Measurements from ENCODE around the gene MAP1B. TPM values are rescaled to one million over a fixed set of nuclear protein-coding genes. Genes with fewer than 3 reads are reported as not detected.

The MAP1B gene
- total and polyA plus RNA-seq, 10 of the 15 experiments (the other 5 are each of a cell fraction or from before 2014, with no cell fraction given): 0.02 to 0.81 (median 0.06) TPM; not detected in 1

DNA sequence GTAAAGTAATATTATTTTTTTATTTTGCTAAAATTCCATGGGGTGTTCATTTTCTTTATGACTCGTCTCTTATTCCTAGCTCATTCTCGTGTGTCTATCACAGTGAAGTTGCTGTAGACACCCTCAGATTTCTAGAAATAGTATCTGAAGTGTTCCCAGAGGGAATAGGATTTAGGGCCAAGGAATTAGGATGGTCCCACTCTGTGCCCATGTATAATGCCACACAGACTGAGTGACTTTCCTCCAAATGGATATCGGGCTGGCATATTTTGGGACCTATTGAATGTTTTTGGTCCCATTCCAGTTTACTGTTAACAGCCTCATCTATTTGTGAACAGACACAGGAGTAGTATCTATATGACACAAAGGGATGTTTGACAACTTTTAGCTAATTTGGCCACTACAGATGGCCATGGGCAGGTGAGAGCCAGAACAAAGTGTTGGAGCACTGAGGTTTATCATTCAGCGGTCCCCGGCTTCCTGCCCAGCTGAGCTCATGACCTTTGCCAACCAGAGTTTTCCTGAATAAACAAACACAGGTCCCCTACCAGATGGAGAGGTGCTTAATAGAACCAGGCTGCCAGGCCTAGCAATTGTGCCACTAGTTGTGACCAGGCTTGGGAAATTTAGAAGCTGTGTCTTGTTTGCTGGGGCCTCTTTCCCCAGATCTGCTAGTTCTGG lies 46.9 kb downstream of the MAP1B start:
- ATAC-seq (no peak), DNase-seq (ENCODE audit: low read depth, low spot score) (no peak), FAIRE-seq (no peak)
- H3K4me1 ChIP-seq (ENCODE audit: control insufficient read depth, insufficient read depth, low read length): no peaks in the 10 kb centered on the region
- POLR2A ChIA-PET: no interaction called here
- intact Hi-C loops (cut with micrococcal nuclease; ENCODE audit: unreplicated experiment) (no loop called here), in situ Hi-C loops (cut with MboI) (no loop called here)
- BruUV-seq (replicated peaks): no TSS peak
- no peaks in the 10 kb centered on the region; a peak in 2 of 4 replicates for H3K27me3 ChIP-seq (replicated peaks in 1 of 2; ENCODE audit: control insufficient read depth in 2 of 2, insufficient read depth in 2 of 2, low read length in 1 of 2)
- H3K4me2 ChIP-seq (ENCODE audit: control insufficient read depth, insufficient read depth): no peak overlapping the region
- no peaks in the 10 kb centered on the region for H4K20me1 ChIP-seq (ENCODE audit: control insufficient read depth, insufficient read depth)
- no peaks in the 10 kb centered on the region for H3K79me2 ChIP-seq (ENCODE audit: control insufficient read depth, insufficient read depth, low read length)
- TF ChIP-seq ZNF384 (IDR thresholded peaks at IDR 0.05; ENCODE audit: borderline replicate concordance, low read depth, low read length) (no peak), RUNX3 (IDR thresholded peaks at IDR 0.05; ENCODE audit: low read length) (no peak), KLF5 (IDR thresholded peaks at IDR 0.05; ENCODE audit: partially characterized antibody) (no peak), PRDM15 (CRISPR knock-in tag; IDR thresholded peaks at IDR 0.05) (no peak), WRNIP1 (IDR thresholded peaks at IDR 0.05; ENCODE audit: borderline replicate concordance, low read depth, low read length) (no peak), CHD2 (IDR thresholded peaks at IDR 0.05; ENCODE audit: borderline replicate concordance, low read depth, low read length) (no peak), NR2C1 (IDR thresholded peaks at IDR 0.05) (no peak), RAD51 (IDR thresholded peaks at IDR 0.05) (no peak), STAT3 (IDR thresholded peaks at IDR 0.05; ENCODE audit: low read depth, low read length) (no peak)
- H3K9me3 ChIP-seq (replicated peaks; ENCODE audit: control insufficient read depth, insufficient read depth, low read length): no peaks in the 10 kb centered on the region
- H3K9ac ChIP-seq (ENCODE audit: control insufficient read depth, insufficient read depth, low read length): no peak overlapping the region
- H3K36me3 ChIP-seq (ENCODE audit: control insufficient read depth in 2 of 2, insufficient read depth in 2 of 2, low read length in 1 of 2): no peaks in the 10 kb centered on the region
- no peak overlapping the region for H2AFZ ChIP-seq (ENCODE audit: control insufficient read depth, low read depth, low read length)
- 72% methylated on average over 5 of the region's 5 CpGs for WGBS (ENCODE audit: insufficient coverage, insufficient replicate concordance, low lambda C conversion rate, missing lambda C conversion rate)
- CTCF ChIA-PET: interaction anchor here (0.7 kb wide), 1 partner anchor 39 kb away, joined by 3 read pairs; no protein-coding TSS in a partner anchor
- RAD21 ChIA-PET (ENCODE audit: unreplicated experiment): interaction anchor here (0.9 kb wide), 1 partner anchor 154 kb away, joined by 3 read pairs; no protein-coding TSS in a partner anchor
- SMC1A ChIA-PET (ENCODE audit: uncharacterized antibody, unreplicated experiment): interaction anchor here (1.4 kb wide), 1 partner anchor 154 kb away, joined by 3 read pairs; no protein-coding TSS in a partner anchor
- H3K4me3 ChIP-seq: no peak overlapping the region
- no peak overlapping the region for H3K27ac ChIP-seq (ENCODE audit: control insufficient read depth, insufficient read depth)

Measured in GM12878 (cell line).